Measurements from ENCODE around the gene PRKCE. TPM values are rescaled to one million over a fixed set of nuclear protein-coding genes. Genes with fewer than 3 reads are reported as not detected.

The PRKCE gene
- total RNA-seq, 1 experiment from 2014 or later, result 12.1 TPM

- H3K4me1 Mint-ChIP-seq (ENCODE audit: insufficient read depth, unreplicated experiment), result peaks cover 22% of the 10 kb centered on the region
- H3K9me3 Mint-ChIP-seq (ENCODE audit: unreplicated experiment), result no peaks in the 10 kb centered on the region
- ChIA-PET CTCF (no interaction called here), POLR2A (no interaction called here)
- no peak overlapping the region for H3K27ac Mint-ChIP-seq (ENCODE audit: low read depth, unreplicated experiment)
- no peaks in the 10 kb centered on the region for H3K27me3 Mint-ChIP-seq (ENCODE audit: insufficient read depth, unreplicated experiment)
- no peak for TF ChIP-seq CTCF (IDR thresholded peaks at IDR 0.05; ENCODE audit: unreplicated experiment)
- no peak overlapping the region for H3K4me3 Mint-ChIP-seq (ENCODE audit: unreplicated experiment)
- intact Hi-C loops (cut with micrococcal nuclease), result no loop called here
- BruUV-seq (replicated peaks), result no TSS peak
- no peak for DNase-seq (ENCODE audit: unreplicated experiment)
- H3K36me3 Mint-ChIP-seq (ENCODE audit: insufficient read depth, unreplicated experiment), result peaks cover 14% of the 10 kb centered on the region
Observed at GRCh38 chr2:45907592-45907991, 256.1 kb downstream of the PRKCE start.

- H3K9me3 Mint-ChIP-seq (ENCODE audit: unreplicated experiment), result no peaks in the 10 kb centered on the region
Observed at GRCh38 chr2:45908316-45909170, 257.1 kb downstream of the PRKCE start.

GRCh38 chr2:45909171-45909565 is 257.7 kb downstream of the PRKCE start:
- Mint-ChIP-seq H3K27ac (ENCODE audit: low read depth, unreplicated experiment) (no peak overlapping the region), H3K4me1 (ENCODE audit: insufficient read depth, unreplicated experiment) (peaks cover 22% of the 10 kb centered on the region), H3K27me3 (ENCODE audit: insufficient read depth, unreplicated experiment) (no peaks in the 10 kb centered on the region), H3K4me3 (ENCODE audit: unreplicated experiment) (no peak overlapping the region), H3K36me3 (ENCODE audit: insufficient read depth, unreplicated experiment) (peaks cover 14% of the 10 kb centered on the region), H3K9me3 (ENCODE audit: unreplicated experiment) (no peaks in the 10 kb centered on the region)
- POLR2A ChIA-PET, result interaction anchor here (0.5 to 1.6 kb wide), 4 partner anchors 24 to 299 kb away, joined by 3 to 4 read pairs (median 4); partner anchors contain the start of gene SRBD1
- BruUV-seq (replicated peaks), result no TSS peak
- CTCF ChIA-PET, result interaction anchor here (0.5 to 0.7 kb wide), 2 partner anchors 26 to 113 kb away, joined by 3 to 4 read pairs; no protein-coding TSS in a partner anchor
- no peak for DNase-seq (ENCODE audit: unreplicated experiment)
- TF ChIP-seq CTCF (IDR thresholded peaks at IDR 0.05; ENCODE audit: unreplicated experiment), result no peak
- intact Hi-C loops (cut with micrococcal nuclease), result no loop called here

More at GRCh38 chr2:45908316-45909170, 257.1 kb downstream of the PRKCE start:
- ChIA-PET CTCF (interaction anchor here (0.5 to 0.6 kb wide), 2 partner anchors 113 to 259 kb away, joined by 3 read pairs; no protein-coding TSS in a partner anchor), POLR2A (interaction anchor here (0.5 to 1.6 kb wide), 4 partner anchors 24 to 298 kb away, joined by 3 to 4 read pairs (median 4); partner anchors contain the start of gene SRBD1)
- Mint-ChIP-seq H3K4me1 (ENCODE audit: insufficient read depth, unreplicated experiment) (peaks cover 22% of the 10 kb centered on the region), H3K4me3 (ENCODE audit: unreplicated experiment) (no peak overlapping the region), H3K36me3 (ENCODE audit: insufficient read depth, unreplicated experiment) (peaks cover 14% of the 10 kb centered on the region), H3K27me3 (ENCODE audit: insufficient read depth, unreplicated experiment) (no peaks in the 10 kb centered on the region), H3K27ac (ENCODE audit: low read depth, unreplicated experiment) (no peak overlapping the region)
- BruUV-seq (replicated peaks), result no TSS peak
- peak; percentile 32 for DNase-seq (ENCODE audit: unreplicated experiment)
- intact Hi-C loops (cut with micrococcal nuclease), result no loop called here
- no peak for TF ChIP-seq CTCF (IDR thresholded peaks at IDR 0.05; ENCODE audit: unreplicated experiment)

- Mint-ChIP-seq H3K4me1 (ENCODE audit: insufficient read depth, unreplicated experiment) (peaks cover 22% of the 10 kb centered on the region), H3K9me3 (ENCODE audit: unreplicated experiment) (no peaks in the 10 kb centered on the region), H3K36me3 (ENCODE audit: insufficient read depth, unreplicated experiment) (peaks cover 14% of the 10 kb centered on the region), H3K27me3 (ENCODE audit: insufficient read depth, unreplicated experiment) (no peaks in the 10 kb centered on the region), H3K4me3 (ENCODE audit: unreplicated experiment) (no peak overlapping the region), H3K27ac (ENCODE audit: low read depth, unreplicated experiment) (peak overlapping the region; percentile 38)
- peak; percentile 87 for DNase-seq (ENCODE audit: unreplicated experiment)
- CTCF ChIA-PET, result interaction anchor here (0.6 to 1.0 kb wide), 3 partner anchors 25 to 260 kb away, joined by 3 to 4 read pairs (median 4); no protein-coding TSS in a partner anchor
- intact Hi-C loops (cut with micrococcal nuclease), result no loop called here
- TF ChIP-seq CTCF (IDR thresholded peaks at IDR 0.05; ENCODE audit: unreplicated experiment), result no peak
- POLR2A ChIA-PET, result interaction anchor here (0.7 to 1.6 kb wide), 3 partner anchors 25 to 299 kb away, joined by 3 to 4 read pairs (median 4); partner anchors contain the start of gene SRBD1
- no TSS peak for BruUV-seq (replicated peaks)
Observed at GRCh38 chr2:45909677-45910191, 258.3 kb downstream of the PRKCE start.

All from MCF 10A (cell line).